GM19043 (cell line): ENCODE data around the gene TES.
"Not testable (repeated sequence)": the region's sequence is repeated elsewhere in the genome, so short reads cannot be mapped to it uniquely, and the experiment has no call there.

Experiments
- ATAC-seq: cut with Tn5 transposase; IDR thresholded peaks from one replicate; pipeline ENCODE4 v1.9.1; 2021; ENCODE audit warnings: low read depth; ENCODE audit not compliant: unreplicated experiment

Gene TES

DNA sequence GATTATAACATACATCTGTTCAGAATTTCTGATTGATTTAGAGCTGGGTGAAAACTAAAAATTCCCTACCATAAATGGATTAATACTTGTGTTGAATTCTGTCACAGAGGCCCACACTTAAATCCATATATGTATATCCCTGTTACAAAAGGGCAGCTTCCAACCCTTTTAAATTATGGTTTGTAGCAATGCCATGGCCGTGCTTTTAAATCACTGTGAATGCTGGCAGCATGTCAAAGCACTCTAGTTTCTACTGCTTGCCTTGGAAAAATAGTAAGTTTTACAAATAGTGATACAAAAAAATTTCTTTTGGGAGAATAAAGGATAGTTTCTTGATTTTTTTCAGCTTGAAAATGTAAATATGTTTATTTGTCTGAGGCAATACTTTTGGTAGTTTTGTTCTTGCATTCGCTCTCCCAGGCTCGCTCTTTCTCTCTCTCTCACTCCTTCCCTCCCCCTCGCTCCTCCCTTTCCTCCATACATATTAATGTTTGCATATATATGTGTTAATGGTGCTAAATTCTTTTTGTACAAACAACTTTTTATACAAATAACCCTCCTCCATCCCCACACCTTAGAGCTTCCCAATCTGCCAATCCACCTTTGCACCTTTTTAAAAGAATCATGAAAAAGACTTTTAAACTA, 29.8 kb downstream of the TES start:
- no peak for ATAC-seq

DNA sequence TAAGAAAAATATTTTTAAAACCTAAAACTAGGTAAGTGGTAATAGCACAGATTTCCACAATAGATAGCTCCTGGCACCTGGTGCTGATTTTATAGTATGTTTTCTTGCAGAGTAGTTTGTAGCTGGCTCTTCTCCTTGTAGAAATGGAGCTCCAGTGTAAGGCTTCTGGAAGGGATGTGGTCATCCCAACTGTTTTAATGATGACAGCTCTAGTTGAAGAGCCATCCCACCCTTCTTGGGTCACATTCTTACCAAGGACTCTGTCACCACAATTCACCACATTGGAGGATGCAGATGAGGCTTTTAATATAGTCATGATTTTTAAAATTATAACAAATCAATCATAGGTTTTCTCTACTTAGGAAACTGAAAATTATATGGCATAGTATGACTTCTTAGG, 31.0 kb downstream of the TES start:
- no peak for ATAC-seq

DNA sequence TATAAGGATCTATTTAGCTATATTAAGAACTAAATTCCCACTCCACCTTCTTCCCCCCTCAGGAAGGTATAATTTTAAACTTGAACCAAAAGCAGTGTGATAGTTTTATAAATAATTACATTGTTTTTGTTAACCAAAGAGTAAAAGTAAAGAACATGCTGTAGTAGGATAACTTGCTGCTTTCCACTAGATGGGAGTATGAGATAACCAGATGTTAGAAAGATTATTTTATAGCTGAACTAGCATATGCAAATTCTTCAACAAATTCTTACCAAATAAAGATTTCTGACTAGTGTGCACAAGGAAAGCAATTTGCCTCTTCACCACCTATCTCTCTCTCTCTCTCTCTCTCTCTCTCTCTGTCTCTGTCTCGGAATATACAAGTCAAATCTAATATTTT, 31.8 kb downstream of the TES start:
- ATAC-seq, result no peak

- ATAC-seq, result no peak
Measured at GRCh38 chr7:116242759-116243158, 32.4 kb downstream of the TES start.

- ATAC-seq, result not testable (repeated sequence)
Measured at GRCh38 chr7:116244803-116245202, 34.5 kb downstream of the TES start.

GRCh38 chr7:116246357-116246756, 36.0 kb downstream of the TES start:
- no peak for ATAC-seq

DNA sequence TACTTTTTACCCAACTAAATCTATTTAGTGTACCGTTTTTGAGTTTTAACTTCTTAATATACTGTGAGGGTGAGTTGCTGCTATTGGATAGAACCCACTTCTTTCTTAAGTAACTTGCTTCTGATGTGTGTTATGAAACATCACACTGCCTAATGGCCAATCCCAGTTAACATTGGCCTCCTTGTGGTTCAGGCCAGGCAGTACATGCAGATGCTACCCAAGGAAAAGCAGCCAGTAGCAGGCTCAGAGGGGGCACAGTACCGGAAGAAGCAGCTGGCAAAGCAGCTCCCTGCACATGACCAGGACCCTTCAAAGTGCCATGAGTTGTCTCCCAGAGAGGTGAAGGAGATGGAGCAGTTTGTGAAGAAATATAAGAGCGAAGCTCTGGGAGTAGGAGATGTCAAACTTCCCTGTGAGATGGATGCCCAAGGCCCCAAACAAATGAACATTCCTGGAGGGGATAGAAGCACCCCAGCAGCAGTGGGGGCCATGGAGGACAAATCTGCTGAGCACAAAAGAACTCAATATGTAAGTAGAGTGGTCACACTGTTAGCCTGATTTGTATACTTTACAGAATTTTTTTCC, 39.7 kb downstream of the TES start:
- no peak for ATAC-seq

GRCh38 chr7:116251675-116252074, 41.3 kb downstream of the TES start:
- no peak for ATAC-seq

GRCh38 chr7:116252249-116252648, 41.9 kb downstream of the TES start:
- ATAC-seq, result no peak

DNA sequence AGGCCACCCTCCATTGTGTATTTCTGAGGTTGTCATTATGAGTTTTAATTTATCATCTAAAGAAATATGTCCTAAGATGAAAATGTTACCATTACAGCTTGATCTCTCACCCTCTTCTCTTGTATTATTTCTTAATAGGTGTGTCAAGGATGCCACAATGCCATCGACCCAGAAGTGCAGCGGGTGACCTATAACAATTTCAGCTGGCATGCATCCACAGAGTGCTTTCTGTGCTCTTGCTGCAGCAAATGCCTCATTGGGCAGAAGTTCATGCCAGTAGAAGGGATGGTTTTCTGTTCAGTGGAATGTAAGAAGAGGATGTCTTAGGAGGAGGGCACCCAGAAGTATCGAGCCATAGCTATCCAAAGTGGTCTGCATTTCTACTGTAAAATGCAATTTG, 46.8 kb downstream of the TES start:
- ATAC-seq, result no peak

- peak; percentile 49 for ATAC-seq
Measured at GRCh38 chr7:116258734-116259133, 48.4 kb downstream of the TES start.

DNA sequence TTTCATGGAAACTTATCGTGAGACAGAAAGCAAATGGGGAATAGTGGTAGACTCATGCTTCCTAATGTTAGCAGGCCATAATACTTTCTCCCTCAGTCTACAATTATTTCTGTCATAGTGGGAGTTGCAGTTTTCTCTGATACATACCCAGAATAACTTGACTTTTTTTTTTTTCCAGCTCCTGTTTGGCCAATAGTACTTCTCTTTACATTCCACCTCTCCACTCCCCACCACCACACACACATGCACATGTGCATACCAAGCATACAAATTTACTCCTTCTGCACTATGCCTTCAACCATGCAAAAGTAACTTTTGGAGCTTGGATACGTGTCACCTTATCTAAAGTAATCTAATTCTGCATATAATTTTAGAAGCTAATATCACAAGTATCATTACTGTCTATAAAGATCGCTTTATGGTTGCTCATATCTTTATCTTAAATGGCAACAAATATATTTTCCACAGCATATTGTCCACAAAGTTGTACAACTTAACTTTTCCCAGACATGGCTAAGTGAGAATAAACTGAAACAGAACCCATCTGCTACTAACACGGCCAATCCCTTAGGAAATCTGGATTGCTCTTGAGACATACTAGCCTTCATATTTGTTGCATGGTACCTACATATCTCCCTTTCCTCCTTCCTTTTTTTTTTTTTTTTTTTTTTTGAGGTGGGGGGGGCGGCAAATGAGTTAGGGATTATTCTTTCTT, 49.0 kb downstream of the TES start:
- no peak for ATAC-seq

- ATAC-seq, result no peak
Measured at GRCh38 chr7:116259871-116260440, 49.6 kb downstream of the TES start.

DNA sequence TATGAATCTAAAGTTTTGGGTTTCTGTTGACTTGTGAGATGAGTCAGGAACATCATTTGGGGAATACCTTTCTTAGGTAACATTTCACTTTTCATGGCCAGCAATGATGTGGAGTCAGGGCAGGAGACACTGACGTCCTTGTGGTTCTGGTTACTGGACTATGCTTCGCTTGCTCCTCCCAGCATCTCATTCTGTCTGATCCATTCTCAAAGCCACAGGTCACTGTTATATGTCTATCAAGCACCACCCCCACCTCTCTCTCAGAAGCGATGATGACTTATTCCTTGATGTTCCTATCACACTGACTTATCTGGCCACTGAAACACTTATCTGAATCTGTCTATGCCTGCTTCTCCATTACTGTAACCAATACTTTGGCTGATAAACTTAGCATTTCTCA, 51.6 kb downstream of the TES start:
- no peak for ATAC-seq

- ATAC-seq, result no peak
Measured at GRCh38 chr7:116265881-116266280, 55.5 kb downstream of the TES start.

GRCh38 chr7:116269466-116269865, 59.1 kb downstream of the TES start:
- no peak for ATAC-seq

DNA sequence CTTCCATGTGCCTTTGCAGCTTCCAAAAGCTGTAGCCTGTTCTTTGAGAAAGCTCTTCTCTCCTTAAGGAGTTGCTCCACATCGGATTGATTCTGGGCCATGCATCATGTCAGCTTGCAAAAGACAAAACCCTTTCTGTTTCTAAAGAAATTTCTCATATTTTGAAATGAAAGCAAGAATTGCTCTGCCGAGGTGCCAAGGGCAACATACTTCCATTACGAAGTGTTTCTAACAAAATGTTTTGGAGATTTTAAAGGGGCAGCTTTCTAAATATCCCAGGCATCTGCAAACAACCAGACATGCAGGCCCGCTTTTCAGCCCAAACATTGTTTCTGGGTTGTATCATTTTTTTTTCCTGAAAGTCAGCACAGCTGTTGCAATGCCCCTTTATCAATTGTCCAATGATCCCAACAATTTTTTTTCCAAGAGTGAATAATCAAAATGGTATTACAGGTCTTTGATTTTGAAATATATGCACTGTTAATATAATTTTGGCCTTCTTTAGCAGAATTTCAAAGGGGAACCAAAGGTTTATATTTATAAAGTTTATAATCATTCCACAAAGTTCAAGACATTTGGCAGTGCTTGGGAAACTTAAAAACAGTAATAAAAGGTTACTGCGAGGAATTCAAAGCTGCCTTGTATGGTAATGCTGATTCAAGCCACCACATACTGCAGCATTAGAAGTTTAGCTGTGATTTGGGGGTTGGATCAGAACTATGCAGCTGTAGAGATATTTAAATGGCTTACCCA, 61.0 kb downstream of the TES start:
- ATAC-seq, result no peak

GRCh38 chr7:116271963-116272886, 61.9 kb downstream of the TES start:
- ATAC-seq, result no peak

DNA sequence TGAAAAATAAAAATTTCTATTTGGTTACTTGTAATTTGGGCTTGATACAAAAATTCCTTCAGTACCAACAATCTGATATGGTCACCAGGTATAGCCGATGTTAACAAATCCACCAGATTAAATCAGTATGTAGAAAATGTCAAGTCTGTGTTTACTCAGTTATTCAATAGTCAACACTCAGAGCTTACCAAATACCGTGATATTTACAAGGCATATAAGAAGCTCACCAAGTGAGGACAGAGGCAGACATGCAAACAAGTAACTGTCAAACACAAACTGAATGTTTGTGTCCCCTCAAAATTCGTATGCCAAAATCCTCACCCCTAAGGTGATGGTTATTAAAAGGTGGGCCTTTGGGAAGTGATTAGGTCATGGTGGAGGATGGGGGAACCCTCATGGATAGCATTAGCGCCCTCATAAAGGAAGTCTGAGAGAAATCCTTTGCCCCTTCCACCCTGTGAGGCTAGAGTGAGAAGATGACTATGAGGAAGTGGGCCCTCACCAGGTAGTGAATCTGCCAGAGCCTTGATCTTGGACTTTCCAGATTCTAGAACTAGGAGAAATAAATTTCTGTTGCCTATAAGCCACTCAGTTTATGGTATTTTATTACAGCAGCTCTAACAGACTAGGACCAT, 63.1 kb downstream of the TES start:
- ATAC-seq, result no peak

GRCh38 chr7:116273918-116274301, 63.6 kb downstream of the TES start:
- no peak for ATAC-seq
